HG03460 (cell line): ENCODE data around the gene DHRS7B.

ENCODE experiments used
- ATAC-seq: cut with Tn5 transposase; IDR thresholded peaks from one replicate; pipeline ENCODE4 v1.9.1; 2021; ENCODE audit not compliant: unreplicated experiment

DHRS7B gene

DNA sequence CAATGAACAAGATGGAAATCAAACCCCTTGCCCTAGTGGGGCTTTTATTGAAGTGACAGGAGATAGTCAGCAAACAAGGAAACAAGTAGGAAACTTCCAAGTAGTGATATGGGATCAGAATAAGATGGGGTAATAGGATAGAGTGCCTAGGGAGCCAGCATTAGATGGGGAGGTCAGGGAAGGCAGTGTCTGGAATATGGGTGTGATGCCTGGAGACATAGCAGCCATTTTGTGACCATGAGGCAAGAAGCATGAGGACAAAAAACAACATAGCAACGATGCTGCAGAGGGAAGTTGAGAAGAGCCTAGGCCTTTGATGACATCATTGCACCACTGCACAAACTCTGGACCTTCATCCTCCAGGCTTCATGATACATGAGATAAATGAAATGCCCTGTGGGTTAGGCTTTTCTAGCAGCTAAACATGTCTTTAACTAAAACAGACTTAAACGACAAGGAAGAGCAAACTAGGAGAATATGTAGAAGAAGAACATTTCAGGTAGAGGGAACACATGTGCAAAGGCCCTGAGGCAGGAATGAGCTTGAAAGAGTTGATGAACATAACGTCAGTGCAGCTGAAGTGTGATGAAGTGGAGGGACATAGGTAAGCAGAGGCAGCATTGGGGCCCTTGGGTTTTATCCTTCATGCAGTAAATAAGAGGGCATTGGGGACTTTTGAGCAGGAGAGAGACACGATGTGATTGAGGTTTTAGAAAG is 105.4 kb downstream of the DHRS7B start:
- no peak for ATAC-seq

DNA sequence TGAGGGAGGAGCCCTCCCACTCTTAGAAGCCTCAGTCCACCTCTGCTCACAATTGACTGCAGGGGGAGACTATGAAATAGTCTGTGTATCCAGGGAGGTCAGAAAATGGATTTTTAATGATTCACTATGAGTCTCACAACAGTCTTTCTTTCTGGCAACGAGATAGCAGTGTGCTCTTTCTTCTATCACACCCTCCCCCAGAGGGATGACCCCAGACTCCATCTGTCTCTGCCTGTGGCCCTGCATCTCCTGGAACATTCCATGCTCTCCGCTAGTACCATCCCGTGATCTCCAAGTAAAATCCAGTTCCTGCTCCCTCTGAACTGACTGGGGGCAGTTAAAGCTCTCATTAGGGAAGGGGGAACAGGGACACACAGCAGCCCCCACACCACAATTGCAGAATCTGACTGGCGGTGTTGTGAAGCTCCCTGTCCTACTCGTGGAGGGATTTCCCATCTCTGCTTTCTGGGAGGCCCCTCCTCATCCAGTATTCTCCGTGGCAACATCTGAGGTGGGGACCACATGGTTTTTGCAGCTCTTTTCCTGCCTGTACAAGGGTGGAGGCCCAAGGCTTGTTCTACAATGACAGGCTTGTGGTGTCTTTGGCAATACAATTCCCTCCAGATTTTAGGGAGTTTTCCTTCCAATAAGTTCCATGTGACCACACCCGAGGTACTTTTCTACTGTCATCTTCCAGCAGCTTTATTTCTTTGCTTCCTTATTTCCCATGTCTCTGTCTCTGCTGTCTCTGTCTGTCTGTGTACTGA is 107.0 kb downstream of the DHRS7B start:
- no peak for ATAC-seq

DNA sequence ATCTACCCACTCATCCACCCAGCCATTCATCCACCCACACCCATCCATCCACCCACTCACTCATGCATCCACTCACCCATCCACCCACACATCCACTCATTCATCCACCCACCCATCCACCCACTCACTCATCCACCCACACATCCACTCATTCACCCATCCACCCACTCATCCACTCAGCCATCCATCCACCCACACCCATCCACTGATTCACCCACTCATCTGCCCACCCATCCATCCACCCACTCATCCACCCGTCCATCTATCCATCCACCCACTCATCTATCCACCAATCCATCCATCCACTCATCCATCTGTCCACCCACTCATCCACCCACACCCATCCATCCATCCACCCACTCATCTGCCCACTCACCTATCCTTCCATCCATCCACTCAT is 109.2 kb downstream of the DHRS7B start:
- ATAC-seq = no peak

DNA sequence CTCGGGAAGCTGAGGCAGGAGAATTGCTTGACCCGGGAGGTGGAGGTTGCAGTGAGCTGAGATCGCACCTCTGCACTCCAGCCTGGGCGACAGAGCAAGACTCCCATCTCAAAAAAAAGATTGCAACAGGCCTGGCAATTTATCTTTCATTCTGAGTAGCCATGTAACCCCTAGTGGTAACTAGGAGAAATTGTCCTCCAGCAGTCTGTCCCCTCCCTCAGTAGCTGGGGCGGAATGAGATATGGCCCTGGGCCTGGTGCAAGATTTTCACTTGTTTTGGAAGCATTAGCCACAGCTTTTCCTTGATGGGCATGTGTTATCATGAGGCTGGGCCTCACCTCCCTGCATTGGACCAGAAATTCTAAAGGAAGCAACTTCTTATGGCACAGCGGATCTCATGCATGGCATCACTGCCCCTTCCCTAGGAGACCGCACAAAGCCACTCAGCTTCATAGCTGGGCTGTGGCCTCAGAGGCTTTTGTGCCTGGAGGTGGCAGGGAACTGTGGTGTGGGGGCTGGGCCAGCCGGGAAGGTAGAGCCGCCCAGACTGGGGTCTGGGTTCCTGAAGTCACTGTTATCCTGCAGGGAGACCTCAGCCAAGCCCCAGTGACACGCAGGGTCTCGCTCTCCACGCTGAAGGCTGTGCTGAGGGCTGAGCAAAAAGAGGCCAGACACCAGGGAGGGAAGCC is 113.1 kb downstream of the DHRS7B start:
- ATAC-seq = no peak

DNA sequence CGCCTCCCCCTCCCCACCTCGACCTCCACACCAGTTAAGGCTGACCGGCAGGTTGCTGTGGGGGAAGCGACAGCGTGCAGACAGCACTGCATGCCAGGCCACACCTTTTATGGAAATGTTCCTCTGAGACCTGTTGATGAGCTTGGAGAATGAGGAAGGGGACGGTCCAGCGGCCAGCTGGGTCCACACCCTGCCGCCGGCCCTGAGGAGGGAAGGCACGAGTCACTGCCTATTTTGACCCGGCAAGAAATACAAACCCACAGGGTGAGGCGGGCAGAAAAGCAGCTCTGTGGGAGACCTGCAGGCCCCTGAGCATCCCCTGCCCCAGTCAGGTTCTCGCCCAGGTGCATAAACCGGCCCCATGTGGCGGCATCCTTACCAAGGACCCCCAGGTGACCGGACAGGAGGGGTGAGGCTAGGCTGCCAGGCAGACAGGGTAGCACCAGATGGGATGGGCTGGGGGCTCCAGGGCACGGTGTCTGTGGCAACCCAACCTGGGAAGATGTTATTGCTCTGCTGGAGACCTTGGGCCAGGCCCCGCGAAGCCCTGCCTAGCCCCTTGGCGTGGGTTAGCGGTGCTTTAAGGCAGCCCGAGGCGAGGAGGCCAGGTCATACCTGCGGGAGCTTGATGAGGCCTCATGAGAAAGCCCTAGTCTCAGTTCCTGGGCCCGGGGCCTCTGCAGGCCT is 113.7 kb downstream of the DHRS7B start:
- no peak for ATAC-seq
